ENCODE results near the gene ST6GALNAC4.

GRCh38 chr9:127868278-127868902 is 48.5 kb downstream of the ST6GALNAC4 start:
- TF ChIP-seq CTCF (IDR thresholded peaks at IDR 0.05) (no peak), POLR2A (IDR thresholded peaks at IDR 0.05) (no peak)

All from lower leg skin (tissue), 3 donors.